ENCODE measurements around the gene MZB1. TPM values are rescaled to one million over a fixed set of nuclear protein-coding genes. Genes with fewer than 3 reads are reported as not detected.

MZB1 gene
- total and polyA plus RNA-seq, 2 of the 8 experiments (the other 6 are each of a cell fraction or from before 2014, with no cell fraction given): 0.39 to 0.47 TPM

DNA sequence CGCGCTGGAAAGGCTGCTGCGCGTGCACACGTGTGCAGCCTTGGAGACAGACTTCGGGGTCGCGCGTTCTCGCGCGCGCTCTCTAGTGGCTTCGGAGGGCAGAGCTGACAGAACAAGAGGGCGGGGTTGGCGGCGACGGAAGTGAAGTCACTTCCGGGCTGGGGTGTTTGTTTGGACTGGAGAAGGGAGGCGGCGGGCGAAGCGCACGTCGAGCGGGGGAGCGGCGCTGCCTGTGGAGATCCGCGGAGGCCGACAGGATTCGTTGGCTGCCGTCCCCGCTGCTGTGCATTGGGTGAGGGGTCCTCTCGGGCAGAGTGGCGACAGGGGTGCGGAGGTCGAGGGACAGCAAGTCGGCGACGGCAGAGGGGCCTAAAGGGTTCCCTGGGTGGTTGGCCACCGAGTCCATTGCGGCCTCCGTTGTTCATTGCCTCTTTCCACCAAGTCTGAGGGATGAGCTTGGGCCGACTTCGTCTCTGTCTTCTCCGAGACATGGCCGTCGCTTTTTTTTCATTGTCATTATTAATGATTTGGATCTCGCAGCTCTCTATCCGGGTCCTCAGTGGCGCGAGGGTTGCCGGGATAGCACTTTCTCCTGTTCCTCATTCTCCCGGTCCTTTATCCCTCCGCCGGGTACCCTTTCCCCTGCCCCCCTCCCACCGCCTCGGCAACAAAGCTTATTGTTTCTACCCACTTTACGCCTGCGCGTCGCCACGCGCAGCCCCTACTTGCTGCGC is 47.9 kb downstream of the MZB1 start, which contains the start of gene PAIP2 (continued):
- TF ChIP-seq RNF2 (IDR thresholded peaks at IDR 0.05; ENCODE audit: borderline replicate concordance, low read depth, low read length, missing control alignments, poor library complexity, severe bottlenecking) (no peak), RXRA (IDR thresholded peaks at IDR 0.05; ENCODE audit: insufficient read depth, low read depth, low read length) (no peak), HDAC6 (IDR thresholded peaks at IDR 0.05; ENCODE audit: low read depth, low read length) (no peak), YY1 (IDR thresholded peaks at IDR 0.05; ENCODE audit: low read depth, low read length) (peak; percentile 56), JUND (IDR thresholded peaks at IDR 0.05; ENCODE audit: low read length) (peak; percentile 57; the same call in 1 of the 2 replicates), POLR2A (IDR thresholded peaks at IDR 0.05; ENCODE audit: control extremely low read depth in 1 of 2, low read depth in 2 of 2, low read length in 2 of 2) (peak; percentile 95 to 96), JUN (IDR thresholded peaks at IDR 0.05; ENCODE audit: low read depth, low read length) (no peak), CEBPB (IDR thresholded peaks at IDR 0.05; ENCODE audit: low read depth, low read length) (peak; percentile 3; the same call in 1 of the 2 replicates), GABPA (IDR thresholded peaks at IDR 0.05; ENCODE audit: borderline replicate concordance, insufficient read depth, low read length) (peak; percentile 84; the same call in 1 of the 2 replicates), CTCF (IDR thresholded peaks at IDR 0.05; ENCODE audit: control extremely low read depth in 1 of 3, insufficient read depth in 1 of 3, low read depth in 1 of 3, low read length in 3 of 3) (peak; percentile 65 to 89 (median 77)), POU5F1 (IDR thresholded peaks at IDR 0.05; ENCODE audit: low read depth, low read length) (no peak), CREB1 (IDR thresholded peaks at IDR 0.05) (peak; percentile 88), BCL11A (IDR thresholded peaks at IDR 0.05; ENCODE audit: low read depth in 2 of 2, low read length in 2 of 2) (no peak), EGR1 (IDR thresholded peaks at IDR 0.05; ENCODE audit: borderline replicate concordance, low read depth, low read length) (no peak), ZNF274 (IDR thresholded peaks at IDR 0.05; ENCODE audit: borderline replicate concordance, extremely low read depth, low read length) (no peak), CBX8 (IDR thresholded peaks at IDR 0.05; ENCODE audit: borderline replicate concordance, low read depth, low read length) (no peak)
- TF ChIP-seq, protein P1, sequence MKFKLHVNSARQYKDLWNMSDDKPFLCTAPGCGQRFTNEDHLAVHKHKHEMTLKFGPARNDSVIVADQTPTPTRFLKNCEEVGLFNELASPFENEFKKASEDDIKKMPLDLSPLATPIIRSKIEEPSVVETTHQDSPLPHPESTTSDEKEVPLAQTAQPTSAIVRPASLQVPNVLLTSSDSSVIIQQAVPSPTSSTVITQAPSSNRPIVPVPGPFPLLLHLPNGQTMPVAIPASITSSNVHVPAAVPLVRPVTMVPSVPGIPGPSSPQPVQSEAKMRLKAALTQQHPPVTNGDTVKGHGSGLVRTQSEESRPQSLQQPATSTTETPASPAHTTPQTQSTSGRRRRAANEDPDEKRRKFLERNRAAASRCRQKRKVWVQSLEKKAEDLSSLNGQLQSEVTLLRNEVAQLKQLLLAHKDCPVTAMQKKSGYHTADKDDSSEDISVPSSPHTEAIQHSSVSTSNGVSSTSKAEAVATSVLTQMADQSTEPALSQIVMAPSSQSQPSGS (IDR thresholded peaks at IDR 0.05; ENCODE audit: low read length): no peak
- TF ChIP-seq, protein P2, sequence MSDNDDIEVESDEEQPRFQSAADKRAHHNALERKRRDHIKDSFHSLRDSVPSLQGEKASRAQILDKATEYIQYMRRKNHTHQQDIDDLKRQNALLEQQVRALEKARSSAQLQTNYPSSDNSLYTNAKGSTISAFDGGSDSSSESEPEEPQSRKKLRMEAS (IDR thresholded peaks at IDR 0.05): peak; percentile 89
- TF ChIP-seq, protein P3, sequence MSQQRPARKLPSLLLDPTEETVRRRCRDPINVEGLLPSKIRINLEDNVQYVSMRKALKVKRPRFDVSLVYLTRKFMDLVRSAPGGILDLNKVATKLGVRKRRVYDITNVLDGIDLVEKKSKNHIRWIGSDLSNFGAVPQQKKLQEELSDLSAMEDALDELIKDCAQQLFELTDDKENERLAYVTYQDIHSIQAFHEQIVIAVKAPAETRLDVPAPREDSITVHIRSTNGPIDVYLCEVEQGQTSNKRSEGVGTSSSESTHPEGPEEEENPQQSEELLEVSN (IDR thresholded peaks at IDR 0.05): peak; percentile 55
